ENCODE measurements around the gene NKAPD1. TPM values are rescaled to one million over a fixed set of nuclear protein-coding genes. Genes with fewer than 3 reads are reported as not detected.
"Not testable (repeated sequence)": the region's sequence is repeated elsewhere in the genome, so short reads cannot be mapped to it uniquely, and the experiment has no call there.

NKAPD1 gene
- polyA plus RNA-seq, 1 of the 3 experiments (the other 2 are of a cell fraction) = 9.2 TPM

GRCh38 chr11:112044961-112045360 lies 29.1 kb upstream of the NKAPD1 start (continued):
- TF ChIP-seq SIN3A (IDR thresholded peaks at IDR 0.05; ENCODE audit: borderline replicate concordance, low read depth, low read length) = no peak
- TF ChIP-seq IRF3 (IDR thresholded peaks at IDR 0.05; ENCODE audit: low read depth, low read length) = no peak
- no peak for TF ChIP-seq CHD2 (IDR thresholded peaks at IDR 0.05; ENCODE audit: low read length, partially characterized antibody)
- no peak for TF ChIP-seq SMC3 (IDR thresholded peaks at IDR 0.05; ENCODE audit: low read depth, low read length)
- TF ChIP-seq RFX5 (IDR thresholded peaks at IDR 0.05; ENCODE audit: low read length) = no peak

- WGBS (ENCODE audit: low lambda C conversion rate) = 96% methylated on average over 2 of the region's 2 CpGs
Measured at GRCh38 chr11:112046647-112047046, 27.5 kb upstream of the NKAPD1 start.

GRCh38 chr11:112048256-112048655 lies 25.8 kb upstream of the NKAPD1 start:
- H3K4me3 ChIP-seq (ENCODE audit: low read depth in 2 of 2, low read length in 1 of 2); POLR2A ChIA-PET; H3K27me3 ChIP-seq (ENCODE audit: insufficient read depth); H2AFZ ChIP-seq (ENCODE audit: low read depth); CTCF ChIA-PET; H4K20me1 ChIP-seq (ENCODE audit: insufficient read depth); H3K79me2 ChIP-seq (ENCODE audit: insufficient read depth); DNase-seq; H3K9me3 ChIP-seq; H3K9me2 ChIP-seq; H3K9ac ChIP-seq: not testable (repeated sequence)
- Histone ChIP-seq H3K36me3 (replicated peaks in 1 of 2; ENCODE audit: control insufficient read depth in 1 of 2, insufficient read depth in 2 of 2, low read length in 1 of 2) (peaks cover 58 to 90% of the 10 kb centered on the region in 2 experiments), H3K4me2 (peak overlapping the region; percentile 49; the same call in 1 of the 2 replicates), H3K27ac (ENCODE audit: low read depth in 2 of 2, low read length in 1 of 2) (peak overlapping the region in 1 of 2 experiments; percentile 61; a peak in 2 of 4 replicates), H3K4me1 (ENCODE audit: control insufficient read depth in 1 of 2, insufficient read depth in 2 of 2, low read depth in 1 of 2, low read length in 1 of 2) (peaks cover 0 to 12% of the 10 kb centered on the region in 2 experiments; a peak in 2 of 4 replicates), H3F3A (replicated peaks; ENCODE audit: insufficient read depth) (peaks cover 15% of the 10 kb centered on the region)
- WGBS (ENCODE audit: low lambda C conversion rate) = 96% methylated on average over 3 of the region's 3 CpGs

More at GRCh38 chr11:112046647-112047046, 27.5 kb upstream of the NKAPD1 start:
- H3K79me2 ChIP-seq (ENCODE audit: insufficient read depth); CTCF ChIA-PET; H3K27ac ChIP-seq (ENCODE audit: low read depth in 2 of 2, low read length in 1 of 2); POLR2A ChIA-PET; H3K4me3 ChIP-seq (ENCODE audit: low read depth in 2 of 2, low read length in 1 of 2); H4K20me1 ChIP-seq (ENCODE audit: insufficient read depth); H3K9ac ChIP-seq; DNase-seq; H2AFZ ChIP-seq (ENCODE audit: low read depth); H3K4me2 ChIP-seq; H3K9me3 ChIP-seq; H3K27me3 ChIP-seq (ENCODE audit: insufficient read depth); H3K9me2 ChIP-seq: not testable (repeated sequence)
- Histone ChIP-seq H3F3A (replicated peaks; ENCODE audit: insufficient read depth) (peaks cover 18% of the 10 kb centered on the region), H3K4me1 (ENCODE audit: control insufficient read depth in 1 of 2, insufficient read depth in 2 of 2, low read depth in 1 of 2, low read length in 1 of 2) (peaks cover 0 to 12% of the 10 kb centered on the region in 2 experiments; a peak in 2 of 4 replicates), H3K36me3 (replicated peaks in 1 of 2; ENCODE audit: control insufficient read depth in 1 of 2, insufficient read depth in 2 of 2, low read length in 1 of 2) (peaks cover 57 to 82% of the 10 kb centered on the region in 2 experiments)

GRCh38 chr11:112049777-112050176 lies 24.3 kb upstream of the NKAPD1 start:
- ChIA-PET POLR2A (no interaction called here), CTCF (no interaction called here)
- H3F3A ChIP-seq (replicated peaks; ENCODE audit: insufficient read depth) = peaks cover 15% of the 10 kb centered on the region
- DNase-seq = no peak
- H3K4me1 ChIP-seq (ENCODE audit: control insufficient read depth in 1 of 2, insufficient read depth in 2 of 2, low read depth in 1 of 2, low read length in 1 of 2) = peaks cover 0 to 12% of the 10 kb centered on the region in 2 experiments; a peak in 2 of 4 replicates
- no peak overlapping the region for H2AFZ ChIP-seq (ENCODE audit: low read depth)
- 0 out of 2 replicates have a peak, but pooled peaks cover 3% of the 10 kb centered on the region for H4K20me1 ChIP-seq (ENCODE audit: insufficient read depth)
- H3K4me3 ChIP-seq (ENCODE audit: low read depth in 2 of 2, low read length in 1 of 2) = no peak overlapping the region
- H3K9me2 ChIP-seq = no peaks in the 10 kb centered on the region
- no peak overlapping the region for H3K27ac ChIP-seq (ENCODE audit: low read depth in 2 of 2, low read length in 1 of 2)
- no peaks in the 10 kb centered on the region for H3K9me3 ChIP-seq
- peaks cover 3% of the 10 kb centered on the region; the same call in 1 of the 2 replicates for H3K79me2 ChIP-seq (ENCODE audit: insufficient read depth)
- H3K36me3 ChIP-seq (replicated peaks in 1 of 2; ENCODE audit: control insufficient read depth in 1 of 2, insufficient read depth in 2 of 2, low read length in 1 of 2) = peaks cover 61 to 84% of the 10 kb centered on the region in 2 experiments
- H3K9ac ChIP-seq = no peak overlapping the region
- no peak overlapping the region for H3K4me2 ChIP-seq
- WGBS (ENCODE audit: low lambda C conversion rate) = 92% methylated on average over 2 of the region's 2 CpGs
- H3K27me3 ChIP-seq (ENCODE audit: insufficient read depth) = no peaks in the 10 kb centered on the region
- no peak for TF ChIP-seq NRF1 (IDR thresholded peaks at IDR 0.05; ENCODE audit: low read depth, low read length)
- TF ChIP-seq PBX3 (IDR thresholded peaks at IDR 0.05) = no peak
- TF ChIP-seq SIN3A (IDR thresholded peaks at IDR 0.05; ENCODE audit: borderline replicate concordance, low read depth, low read length) = no peak
- TF ChIP-seq RXRA (IDR thresholded peaks at IDR 0.05; ENCODE audit: borderline replicate concordance, low read depth) = no peak
- TF ChIP-seq USF1 (IDR thresholded peaks at IDR 0.05; ENCODE audit: borderline replicate concordance, low read depth) = no peak
- TF ChIP-seq USF2 (IDR thresholded peaks at IDR 0.05; ENCODE audit: borderline replicate concordance, low read depth, low read length) = no peak
- TF ChIP-seq ELF1 (IDR thresholded peaks at IDR 0.05) = no peak
- TF ChIP-seq MAX (IDR thresholded peaks at IDR 0.05; ENCODE audit: low read depth) = no peak
- TF ChIP-seq FOXJ3 (CRISPR knock-in tag; IDR thresholded peaks at IDR 0.05) = no peak
- TF ChIP-seq CHD2 (IDR thresholded peaks at IDR 0.05; ENCODE audit: low read length, partially characterized antibody) = no peak
- no peak for TF ChIP-seq IRF3 (IDR thresholded peaks at IDR 0.05; ENCODE audit: low read depth, low read length)
